ENCODE measurements around the gene ZNF273. TPM values are rescaled to one million over a fixed set of nuclear protein-coding genes. Genes with fewer than 3 reads are reported as not detected.

The ZNF273 gene
- total RNA-seq, 1 donor from 2014 or later: 8.4 TPM

- intact Hi-C loops (cut with DNase I): no loop called here
- TF ChIP-seq, protein P1, sequence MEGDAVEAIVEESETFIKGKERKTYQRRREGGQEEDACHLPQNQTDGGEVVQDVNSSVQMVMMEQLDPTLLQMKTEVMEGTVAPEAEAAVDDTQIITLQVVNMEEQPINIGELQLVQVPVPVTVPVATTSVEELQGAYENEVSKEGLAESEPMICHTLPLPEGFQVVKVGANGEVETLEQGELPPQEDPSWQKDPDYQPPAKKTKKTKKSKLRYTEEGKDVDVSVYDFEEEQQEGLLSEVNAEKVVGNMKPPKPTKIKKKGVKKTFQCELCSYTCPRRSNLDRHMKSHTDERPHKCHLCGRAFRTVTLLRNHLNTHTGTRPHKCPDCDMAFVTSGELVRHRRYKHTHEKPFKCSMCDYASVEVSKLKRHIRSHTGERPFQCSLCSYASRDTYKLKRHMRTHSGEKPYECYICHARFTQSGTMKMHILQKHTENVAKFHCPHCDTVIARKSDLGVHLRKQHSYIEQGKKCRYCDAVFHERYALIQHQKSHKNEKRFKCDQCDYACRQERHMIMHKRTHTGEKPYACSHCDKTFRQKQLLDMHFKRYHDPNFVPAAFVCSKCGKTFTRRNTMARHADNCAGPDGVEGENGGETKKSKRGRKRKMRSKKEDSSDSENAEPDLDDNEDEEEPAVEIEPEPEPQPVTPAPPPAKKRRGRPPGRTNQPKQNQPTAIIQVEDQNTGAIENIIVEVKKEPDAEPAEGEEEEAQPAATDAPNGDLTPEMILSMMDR (IDR thresholded peaks at IDR 0.05): no peak
These were observed 28.4 kb upstream of the ZNF273 start for GRCh38 chr7:64874562-64875250.

DNA sequence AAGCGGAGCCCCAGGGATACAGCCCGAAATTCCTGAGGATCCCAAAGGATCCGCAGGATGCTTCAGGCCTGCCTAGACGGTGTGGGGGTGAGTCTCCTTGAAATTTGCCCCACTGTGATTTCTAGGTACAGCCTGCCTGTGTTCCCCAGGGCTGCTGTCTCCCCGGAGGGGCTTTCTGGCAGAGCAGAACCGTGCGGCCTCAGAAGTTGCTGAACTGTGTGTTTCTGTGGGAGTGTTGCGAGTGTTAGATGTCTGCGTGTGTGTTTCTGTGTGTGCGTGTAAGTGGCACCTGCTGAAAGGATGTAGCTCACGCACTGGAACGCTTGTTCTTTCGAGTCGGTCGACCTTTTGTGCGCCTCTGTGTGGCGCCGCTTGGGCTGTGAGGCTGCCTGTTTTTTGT, 27.8 kb upstream of the ZNF273 start:
- ATAC-seq (no peak), DNase-seq (no peak)
- TF ChIP-seq, protein P1 (IDR thresholded peaks at IDR 0.05): no peak
- Histone ChIP-seq H3K27me3 (ENCODE audit: low read depth) (peaks cover 14% of the 10 kb centered on the region), H3K27ac (no peak overlapping the region), H3K4me1 (peaks cover 6% of the 10 kb centered on the region), H3K9me3 (no peaks in the 10 kb centered on the region), H3K36me3 (no peaks in the 10 kb centered on the region), H3K4me3 (no peak overlapping the region)
- intact Hi-C loops (cut with DNase I): no loop called here

More at GRCh38 chr7:64874562-64875250, 28.4 kb upstream of the ZNF273 start:
- no peaks in the 10 kb centered on the region for H3K9me3 ChIP-seq
- H3K27ac ChIP-seq: no peak overlapping the region
- peaks cover 14% of the 10 kb centered on the region for H3K27me3 ChIP-seq (ENCODE audit: low read depth)
- peaks cover 6% of the 10 kb centered on the region for H3K4me1 ChIP-seq
- ATAC-seq (no peak), DNase-seq (no peak)
- no peaks in the 10 kb centered on the region for H3K36me3 ChIP-seq
- H3K4me3 ChIP-seq: no peak overlapping the region

DNA sequence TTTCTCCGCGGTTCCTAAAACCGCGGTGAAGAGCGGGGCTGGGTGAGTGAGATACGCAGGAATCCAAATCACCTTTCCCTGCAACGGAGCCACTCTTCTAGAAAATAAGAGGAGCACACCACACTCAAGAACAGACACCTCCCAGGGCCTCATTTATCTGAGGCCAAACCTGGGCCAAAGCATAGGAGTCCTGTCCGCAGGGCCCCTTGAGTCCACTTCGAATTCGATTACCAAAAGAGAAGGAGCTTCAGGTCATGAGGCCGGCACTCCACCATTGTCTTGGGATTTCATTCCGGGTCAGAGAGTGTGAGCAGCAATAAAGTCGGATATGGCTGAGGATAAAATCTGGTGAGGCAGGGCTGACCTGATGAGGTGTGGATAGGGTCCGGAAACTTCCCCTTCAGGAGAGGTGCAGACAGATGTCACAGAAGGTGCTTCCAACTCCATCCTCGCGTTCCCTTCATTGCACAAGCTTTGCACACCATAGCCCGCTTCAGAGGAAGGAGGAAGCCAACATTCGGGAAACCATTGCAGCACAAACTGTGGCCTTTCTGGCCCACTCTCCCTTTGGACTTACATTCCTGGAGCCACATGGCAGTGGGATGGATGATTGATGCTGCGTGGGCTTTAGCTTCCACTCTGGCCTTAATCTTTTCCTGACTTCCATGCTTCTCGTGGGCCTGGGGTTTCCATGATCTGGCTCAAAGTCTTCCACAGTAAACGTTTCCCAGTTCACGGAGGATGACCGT, 27.2 kb upstream of the ZNF273 start:
- DNase-seq: no peak
- H3K4me1 ChIP-seq: peaks cover 6% of the 10 kb centered on the region
- H3K36me3 ChIP-seq: no peaks in the 10 kb centered on the region
- TF ChIP-seq, protein P1 (IDR thresholded peaks at IDR 0.05): no peak
- no peak overlapping the region for H3K4me3 ChIP-seq
- no peak overlapping the region for H3K27ac ChIP-seq
- ATAC-seq: no peak
- H3K9me3 ChIP-seq: no peaks in the 10 kb centered on the region
- H3K27me3 ChIP-seq (ENCODE audit: low read depth): peaks cover 14% of the 10 kb centered on the region
- intact Hi-C loops (cut with DNase I): no loop called here

GRCh38 chr7:64876792-64877713, 26.0 kb upstream of the ZNF273 start:
- peaks cover 18% of the 10 kb centered on the region for H3K27me3 ChIP-seq (ENCODE audit: low read depth)
- no peaks in the 10 kb centered on the region for H3K36me3 ChIP-seq
- H3K9me3 ChIP-seq: no peaks in the 10 kb centered on the region
- intact Hi-C loops (cut with DNase I): no loop called here
- TF ChIP-seq, protein P1 (IDR thresholded peaks at IDR 0.05): no peak
- peaks cover 10% of the 10 kb centered on the region for H3K4me1 ChIP-seq
- H3K4me3 ChIP-seq: peak overlapping the region; percentile 36
- DNase-seq (peak; percentile 68), ATAC-seq (peak; percentile 53 to 74)
- no peak overlapping the region for H3K27ac ChIP-seq

Data from lower lobe of right lung (tissue), 2 donors.